Coronary artery (tissue), 2 donors: ENCODE results near the gene FANCC.

Experiments used
- DNase-seq: peaks from one replicate; pipeline ENCODE4 v3.0.0-alpha.2; 2017; ENCODE audit warnings: low spot score
- H3K27ac ChIP-seq, 2 donors: fragments of 200-600 bp; sonication (generic); one replicate each; pipeline ENCODE4 v1.5.1; 2016 to 2019
- H3K4me3 ChIP-seq: fragments of 200-600 bp; sonication (generic); 2 replicates; pipeline ENCODE4 v1.5.1; 2016; ENCODE audit warnings: mild to moderate bottlenecking, moderate library complexity
- TF ChIP-seq, protein P1 (sequence below): fragments of 200-600 bp; sonication (generic); IDR thresholded peaks from one replicate; pipeline ENCODE4 v1.5.1; 2019; ENCODE audit warnings: antibody characterized with exemption

FANCC gene

DNA sequence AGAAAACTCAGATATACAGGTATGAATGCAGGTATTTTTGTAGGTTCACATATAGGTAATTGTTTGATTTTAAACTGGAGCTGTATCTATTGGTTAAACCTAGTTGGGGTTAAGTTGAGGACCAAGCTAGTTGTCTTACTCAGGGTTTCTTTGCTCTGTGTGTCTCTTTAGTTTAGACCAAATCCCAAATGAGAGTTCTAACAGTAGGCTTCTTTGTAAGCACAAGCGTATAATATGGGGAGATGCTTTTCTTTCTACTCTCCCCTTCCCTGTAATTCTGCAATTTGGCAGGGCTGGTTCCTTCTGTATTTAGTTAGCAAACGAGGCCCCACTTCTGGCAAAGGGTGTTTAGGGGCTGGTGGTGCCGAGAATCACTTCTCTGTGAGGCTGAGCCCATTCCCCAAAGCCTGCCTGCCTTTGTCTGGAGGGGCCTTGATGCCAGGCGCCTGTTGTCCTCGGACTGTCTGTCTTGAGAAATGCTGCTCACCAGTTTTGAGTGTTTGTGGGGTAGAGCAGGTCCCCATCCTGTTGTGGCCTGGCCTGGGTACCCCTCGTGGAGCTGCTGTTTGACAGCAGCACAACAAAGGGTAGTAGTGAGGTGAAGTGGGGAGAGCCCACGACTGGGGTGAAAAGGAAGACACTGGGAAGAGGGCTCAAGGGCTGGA lies 259.3 kb downstream of the FANCC start:
- TF ChIP-seq, protein P1, sequence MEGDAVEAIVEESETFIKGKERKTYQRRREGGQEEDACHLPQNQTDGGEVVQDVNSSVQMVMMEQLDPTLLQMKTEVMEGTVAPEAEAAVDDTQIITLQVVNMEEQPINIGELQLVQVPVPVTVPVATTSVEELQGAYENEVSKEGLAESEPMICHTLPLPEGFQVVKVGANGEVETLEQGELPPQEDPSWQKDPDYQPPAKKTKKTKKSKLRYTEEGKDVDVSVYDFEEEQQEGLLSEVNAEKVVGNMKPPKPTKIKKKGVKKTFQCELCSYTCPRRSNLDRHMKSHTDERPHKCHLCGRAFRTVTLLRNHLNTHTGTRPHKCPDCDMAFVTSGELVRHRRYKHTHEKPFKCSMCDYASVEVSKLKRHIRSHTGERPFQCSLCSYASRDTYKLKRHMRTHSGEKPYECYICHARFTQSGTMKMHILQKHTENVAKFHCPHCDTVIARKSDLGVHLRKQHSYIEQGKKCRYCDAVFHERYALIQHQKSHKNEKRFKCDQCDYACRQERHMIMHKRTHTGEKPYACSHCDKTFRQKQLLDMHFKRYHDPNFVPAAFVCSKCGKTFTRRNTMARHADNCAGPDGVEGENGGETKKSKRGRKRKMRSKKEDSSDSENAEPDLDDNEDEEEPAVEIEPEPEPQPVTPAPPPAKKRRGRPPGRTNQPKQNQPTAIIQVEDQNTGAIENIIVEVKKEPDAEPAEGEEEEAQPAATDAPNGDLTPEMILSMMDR: no peak
- Histone ChIP-seq H3K27ac (peak overlapping the region; percentile 91 to 93), H3K4me3 (peak overlapping the region; percentile 68)
- no peak for DNase-seq

DNA sequence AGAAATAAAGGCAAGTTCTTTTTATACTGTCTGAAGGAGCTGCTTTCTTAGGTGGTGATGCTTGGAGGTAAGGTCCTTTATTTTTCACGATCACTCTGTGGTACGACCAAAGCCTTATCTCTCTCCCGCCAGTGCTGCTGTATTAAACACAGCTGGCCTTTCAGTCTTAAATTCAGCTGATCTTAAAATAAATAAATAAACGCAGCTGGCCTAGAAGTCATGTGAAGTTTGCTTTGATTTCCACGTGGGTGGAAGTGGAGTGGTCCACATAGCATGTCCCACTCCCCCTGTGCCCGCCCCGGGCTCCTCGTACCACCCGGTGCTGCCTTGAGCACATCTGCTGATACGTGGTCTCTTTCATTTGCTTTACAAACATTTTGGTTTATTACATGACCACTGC lies 260.4 kb downstream of the FANCC start:
- Histone ChIP-seq H3K4me3 (peak overlapping the region; percentile 68), H3K27ac (peak overlapping the region; percentile 91 to 93)
- TF ChIP-seq, protein P1: no peak
- no peak for DNase-seq

DNA sequence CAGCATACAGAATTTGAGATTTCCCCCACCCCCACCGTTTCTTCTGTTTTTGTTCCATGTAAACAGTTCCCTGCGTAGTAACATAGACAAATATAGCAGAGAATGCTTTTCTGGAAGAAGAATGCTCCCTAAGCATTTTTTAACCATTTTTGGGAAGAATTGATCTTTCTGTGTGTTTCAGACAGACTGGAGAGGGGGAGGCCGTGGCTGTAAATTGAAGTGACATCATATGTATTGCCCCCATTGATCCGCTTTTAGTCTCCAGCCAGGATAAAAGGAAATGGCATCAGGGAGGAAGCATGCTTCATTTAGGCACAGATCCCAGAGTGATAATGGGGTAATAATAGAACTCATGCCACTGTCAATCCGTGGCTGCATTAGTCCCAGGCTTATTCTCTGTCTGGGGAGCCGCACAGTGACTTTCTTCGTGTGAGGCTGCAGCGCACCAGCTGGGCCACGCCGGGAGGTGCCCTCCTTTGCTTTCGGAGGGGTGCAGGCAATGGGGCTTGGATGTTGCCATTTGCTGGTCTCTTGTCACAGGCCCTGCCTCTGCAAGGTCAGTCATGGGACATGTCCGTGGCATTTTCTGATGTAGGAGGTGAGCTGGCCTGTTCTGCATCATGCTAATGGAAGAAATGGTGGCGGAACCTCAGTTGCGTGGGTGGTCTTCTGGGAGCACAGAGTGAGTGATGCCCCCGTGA lies 261.5 kb downstream of the FANCC start:
- DNase-seq: no peak
- TF ChIP-seq, protein P1: no peak
- peak overlapping the region; percentile 68 for H3K4me3 ChIP-seq

DNA sequence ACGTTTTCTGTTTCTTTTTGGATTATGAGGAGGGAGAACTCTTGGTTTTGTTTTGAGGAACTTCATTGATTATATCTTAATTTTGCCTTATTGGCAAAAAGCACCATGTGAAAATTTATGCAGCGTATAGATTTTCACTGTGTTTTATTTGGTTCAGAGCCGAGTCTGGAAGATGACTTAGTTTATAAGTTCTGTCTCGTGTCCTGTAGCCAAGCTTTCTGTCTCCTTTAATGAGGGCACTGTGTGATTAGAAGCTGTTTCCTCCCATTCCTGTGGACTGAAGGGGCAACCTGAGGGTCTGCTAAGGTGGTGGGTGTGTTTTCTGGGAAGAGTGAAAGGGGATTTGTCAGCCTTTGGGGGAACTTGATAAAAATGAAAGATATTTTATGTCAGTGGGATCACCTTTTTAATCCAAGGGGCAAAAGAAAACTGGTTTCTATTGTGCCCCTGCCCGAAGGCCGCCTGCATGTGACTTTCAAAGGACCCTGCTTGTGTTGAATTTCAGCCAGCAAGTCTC lies 262.1 kb downstream of the FANCC start:
- TF ChIP-seq, protein P1: no peak
- no peak for DNase-seq
- peak overlapping the region; percentile 68 for H3K4me3 ChIP-seq
- peak overlapping the region; percentile 91 to 93 for H3K27ac ChIP-seq

More for the DNA sequence above, 261.5 kb downstream of the FANCC start:
- peak overlapping the region; percentile 91 to 93 for H3K27ac ChIP-seq

DNA sequence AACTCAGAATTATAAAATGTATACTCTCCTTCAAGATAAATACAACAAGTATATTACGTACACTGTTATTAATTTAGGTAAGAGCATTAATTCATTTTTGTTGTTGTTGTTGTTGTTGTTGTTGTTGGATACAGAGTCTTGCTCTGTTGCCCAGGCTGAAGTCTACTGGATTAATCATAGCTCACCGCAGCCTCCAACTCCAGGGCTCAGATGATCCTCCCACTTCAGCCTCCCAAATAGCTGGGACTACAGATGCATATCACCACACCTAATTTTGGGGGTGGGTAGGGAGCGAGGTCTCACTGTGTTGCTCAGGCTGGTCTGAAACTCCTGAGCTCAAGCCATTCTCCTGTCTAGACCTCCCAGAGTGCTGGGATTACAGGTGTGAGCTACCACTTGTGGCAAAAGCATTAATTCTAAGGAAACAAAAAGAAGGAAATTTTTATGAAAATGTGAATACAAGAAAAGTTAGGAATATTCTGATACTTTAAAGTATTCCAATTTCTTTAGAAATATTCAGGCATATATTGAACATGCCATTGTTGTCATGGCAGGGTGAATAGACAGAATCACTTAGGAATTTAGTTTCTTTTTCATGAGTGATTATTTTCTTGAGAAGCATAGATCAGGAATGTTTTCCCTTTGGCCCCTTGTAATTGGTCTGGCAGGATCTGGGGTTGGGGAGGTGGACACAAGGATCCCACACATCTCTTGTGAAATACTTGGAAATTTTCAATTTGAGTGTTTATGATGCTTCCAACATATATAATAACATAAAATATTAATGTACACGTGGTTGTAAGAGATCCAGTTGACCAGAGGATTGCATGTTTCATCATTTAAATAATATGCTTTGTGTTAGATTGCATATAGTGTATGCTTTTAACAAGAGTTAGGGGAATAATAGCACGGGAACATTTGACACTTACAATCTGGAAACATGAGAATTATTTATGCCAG lies 263.6 kb downstream of the FANCC start:
- H3K4me3 ChIP-seq: peak overlapping the region; percentile 19
- no peak for DNase-seq
- H3K27ac ChIP-seq: peak overlapping the region; percentile 75 to 93
- TF ChIP-seq, protein P1: no peak

DNA sequence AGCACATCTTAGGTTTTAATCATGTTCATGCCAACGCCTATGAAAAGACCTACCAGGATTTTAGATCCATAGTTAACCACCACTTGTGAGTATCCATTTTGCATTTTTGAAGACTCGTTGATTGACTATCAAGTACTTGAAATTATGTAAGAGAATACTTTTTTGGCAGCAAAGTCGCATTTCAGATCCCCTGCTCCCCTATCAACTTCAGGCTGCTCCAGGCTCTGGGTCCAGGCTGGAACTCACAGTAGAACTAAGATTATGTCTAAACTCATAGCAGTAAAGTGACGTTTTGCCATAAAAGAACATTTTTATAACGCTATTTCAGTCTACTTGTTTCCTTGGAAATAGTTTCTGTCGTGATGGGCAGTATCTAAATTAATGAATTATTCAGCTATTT lies 267.7 kb downstream of the FANCC start:
- peak overlapping the region; percentile 72 for H3K4me3 ChIP-seq

More for the DNA sequence above, 267.7 kb downstream of the FANCC start:
- H3K27ac ChIP-seq: peak overlapping the region; percentile 72 to 93
- DNase-seq: no peak
- TF ChIP-seq, protein P1: no peak
